RWPE2 (cell line): ENCODE measurements around the gene DENND1A.

Source experiments
- ATAC-seq: fragments of 200-7000 bp; cut with Tn5 transposase; 3 replicates; pipeline ENCODE4 v1.9.1; 2021; ENCODE audit warnings: low read depth
- DNase-seq: peaks from one replicate; pipeline ENCODE4 v3.0.0-alpha.2; 2020; ENCODE audit warnings: low spot score
- H3K27ac ChIP-seq: fragments of 450-650 bp; 2 replicates; pipeline ENCODE4 v1.5.1; 2017; ENCODE audit warnings: mild to moderate bottlenecking; ENCODE audit not compliant: poor library complexity, severe bottlenecking
- H3K27me3 ChIP-seq: fragments of 250-450 bp; sonication (Bioruptor Pico); 2 replicates; pipeline ENCODE4 v1.5.1; 2021; ENCODE audit warnings: mild to moderate bottlenecking, moderate library complexity; ENCODE audit not compliant: insufficient read depth, poor library complexity, severe bottlenecking
- H3K36me3 ChIP-seq: fragments of 250-450 bp; sonication (Bioruptor Pico); 2 replicates; pipeline ENCODE4 v1.5.1; 2020; ENCODE audit warnings: low read depth, mild to moderate bottlenecking, moderate library complexity
- H3K4me1 ChIP-seq: fragments of 250-450 bp; sonication (Bioruptor Pico); 2 replicates; pipeline ENCODE4 v1.5.1; 2021; ENCODE audit warnings: mild to moderate bottlenecking, moderate library complexity; ENCODE audit not compliant: insufficient read depth, poor library complexity, severe bottlenecking
- H3K4me3 ChIP-seq: fragments of 250-450 bp; sonication (Bioruptor Pico); 2 replicates; pipeline ENCODE4 v1.5.1; 2021; ENCODE audit warnings: mild to moderate bottlenecking, moderate library complexity; ENCODE audit not compliant: severe bottlenecking
- H3K9me3 ChIP-seq: fragments of 250-450 bp; sonication (Bioruptor Pico); 2 replicates; pipeline ENCODE4 v1.5.1; 2021; ENCODE audit warnings: mild to moderate bottlenecking, moderate library complexity; ENCODE audit not compliant: severe bottlenecking
- TF ChIP-seq, protein P1 (sequence below): fragments of 450-650 bp; IDR thresholded peaks from one replicate; pipeline ENCODE4 v1.5.1; 2017; ENCODE audit warnings: mild to moderate bottlenecking, moderate library complexity; ENCODE audit not compliant: poor library complexity, severe bottlenecking

The DENND1A gene

DNA sequence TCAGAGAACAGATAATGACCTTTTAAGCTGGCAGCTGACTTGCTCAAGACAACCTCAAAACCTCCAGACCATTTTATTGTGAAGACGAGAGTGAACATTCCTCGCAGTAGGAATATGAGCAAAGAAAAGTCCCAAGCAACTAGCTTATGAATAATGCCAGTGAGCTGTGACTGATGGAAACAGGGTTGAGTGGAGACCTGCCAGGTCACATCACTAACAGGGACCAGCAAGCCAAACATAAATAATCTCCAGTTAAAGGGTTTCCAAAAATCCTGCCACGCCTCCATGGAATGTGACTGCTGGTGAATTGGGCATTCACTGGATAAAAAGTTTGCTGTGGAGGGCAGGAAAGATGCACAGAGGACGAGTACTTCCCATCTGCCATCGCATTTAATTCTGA lies 388.5 kb downstream of the DENND1A start:
- Histone ChIP-seq H3K27ac (no peak overlapping the region), H3K27me3 (no peaks in the 10 kb centered on the region), H3K4me1 (no peaks in the 10 kb centered on the region), H3K9me3 (no peaks in the 10 kb centered on the region), H3K4me3 (no peak overlapping the region), H3K36me3 (no peaks in the 10 kb centered on the region)
- DNase-seq = no peak
- no peak for ATAC-seq
- TF ChIP-seq, protein P1, sequence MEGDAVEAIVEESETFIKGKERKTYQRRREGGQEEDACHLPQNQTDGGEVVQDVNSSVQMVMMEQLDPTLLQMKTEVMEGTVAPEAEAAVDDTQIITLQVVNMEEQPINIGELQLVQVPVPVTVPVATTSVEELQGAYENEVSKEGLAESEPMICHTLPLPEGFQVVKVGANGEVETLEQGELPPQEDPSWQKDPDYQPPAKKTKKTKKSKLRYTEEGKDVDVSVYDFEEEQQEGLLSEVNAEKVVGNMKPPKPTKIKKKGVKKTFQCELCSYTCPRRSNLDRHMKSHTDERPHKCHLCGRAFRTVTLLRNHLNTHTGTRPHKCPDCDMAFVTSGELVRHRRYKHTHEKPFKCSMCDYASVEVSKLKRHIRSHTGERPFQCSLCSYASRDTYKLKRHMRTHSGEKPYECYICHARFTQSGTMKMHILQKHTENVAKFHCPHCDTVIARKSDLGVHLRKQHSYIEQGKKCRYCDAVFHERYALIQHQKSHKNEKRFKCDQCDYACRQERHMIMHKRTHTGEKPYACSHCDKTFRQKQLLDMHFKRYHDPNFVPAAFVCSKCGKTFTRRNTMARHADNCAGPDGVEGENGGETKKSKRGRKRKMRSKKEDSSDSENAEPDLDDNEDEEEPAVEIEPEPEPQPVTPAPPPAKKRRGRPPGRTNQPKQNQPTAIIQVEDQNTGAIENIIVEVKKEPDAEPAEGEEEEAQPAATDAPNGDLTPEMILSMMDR = no peak

DNA sequence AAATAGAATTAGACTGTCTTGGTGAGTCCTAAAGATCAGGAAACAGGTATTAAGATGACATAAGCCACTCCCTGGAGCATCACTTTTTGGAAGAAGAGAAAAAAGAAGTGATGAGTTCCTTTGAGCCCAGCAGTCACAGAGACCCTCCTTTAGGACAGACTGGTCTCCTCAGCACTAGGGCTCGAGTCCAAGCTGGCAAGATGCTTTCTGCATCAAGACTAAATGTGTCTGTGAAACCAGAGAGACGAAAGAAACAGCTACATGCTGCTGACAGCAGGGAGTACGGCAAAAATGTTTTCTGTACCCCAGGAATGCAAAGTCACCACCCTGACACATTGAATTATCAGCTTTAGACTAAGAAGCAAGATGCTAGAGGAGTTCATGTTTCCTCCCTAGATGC lies 389.5 kb downstream of the DENND1A start:
- ATAC-seq = no peak
- TF ChIP-seq, protein P1 = no peak
- no peak for DNase-seq
- no peaks in the 10 kb centered on the region for H3K4me1 ChIP-seq
- H3K9me3 ChIP-seq = no peaks in the 10 kb centered on the region
- no peaks in the 10 kb centered on the region for H3K27me3 ChIP-seq
- no peaks in the 10 kb centered on the region for H3K36me3 ChIP-seq
- H3K27ac ChIP-seq = no peak overlapping the region
- H3K4me3 ChIP-seq = no peak overlapping the region

DNA sequence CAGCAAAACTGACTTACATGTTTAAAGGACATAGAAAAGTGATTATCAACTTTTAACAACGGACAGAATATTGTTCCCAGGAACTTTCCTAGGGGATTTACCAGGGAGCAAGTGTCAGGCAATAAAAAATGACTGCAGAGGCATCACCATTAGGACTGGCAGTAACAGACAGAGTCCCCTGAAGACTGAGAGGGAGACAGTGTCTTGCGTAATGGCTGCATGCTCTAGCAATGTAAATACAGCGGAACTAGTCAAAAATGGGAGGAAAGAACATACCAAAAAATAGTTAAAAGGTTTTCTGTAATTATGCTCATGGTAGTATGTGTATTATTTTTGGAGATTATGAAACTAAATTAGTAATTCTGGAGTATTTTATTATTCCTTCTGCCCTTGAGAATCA lies 392.1 kb downstream of the DENND1A start:
- Histone ChIP-seq H3K27ac (no peak overlapping the region), H3K27me3 (no peaks in the 10 kb centered on the region), H3K36me3 (no peaks in the 10 kb centered on the region), H3K4me1 (no peaks in the 10 kb centered on the region), H3K9me3 (no peaks in the 10 kb centered on the region), H3K4me3 (no peak overlapping the region)
- TF ChIP-seq, protein P1 = no peak
- ATAC-seq (no peak), DNase-seq (no peak)

DNA sequence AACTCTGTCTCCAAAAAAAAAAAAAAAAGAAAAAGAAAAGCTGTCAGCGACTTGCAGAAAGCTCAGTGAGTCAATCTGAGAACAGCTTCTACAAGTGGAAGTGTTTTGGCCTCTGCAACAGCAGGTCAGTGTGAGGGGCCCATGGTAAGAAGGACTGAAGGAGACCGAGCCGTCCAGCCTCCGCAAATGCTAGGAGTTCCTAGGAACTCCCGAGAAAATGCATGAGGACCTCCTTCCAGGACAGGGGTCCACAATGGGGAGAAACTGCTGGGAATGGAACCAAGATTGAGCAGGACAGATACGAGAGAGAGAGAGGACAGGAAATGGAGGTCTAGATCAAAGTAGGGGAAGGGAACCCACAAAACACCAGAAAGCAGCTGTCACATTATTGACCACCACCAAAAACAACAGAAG lies 393.5 kb downstream of the DENND1A start:
- Histone ChIP-seq H3K36me3 (no peaks in the 10 kb centered on the region), H3K9me3 (no peaks in the 10 kb centered on the region), H3K27ac (no peak overlapping the region), H3K4me1 (no peaks in the 10 kb centered on the region), H3K4me3 (no peak overlapping the region), H3K27me3 (no peaks in the 10 kb centered on the region)
- TF ChIP-seq, protein P1 = no peak
- ATAC-seq = no peak
- no peak for DNase-seq

DNA sequence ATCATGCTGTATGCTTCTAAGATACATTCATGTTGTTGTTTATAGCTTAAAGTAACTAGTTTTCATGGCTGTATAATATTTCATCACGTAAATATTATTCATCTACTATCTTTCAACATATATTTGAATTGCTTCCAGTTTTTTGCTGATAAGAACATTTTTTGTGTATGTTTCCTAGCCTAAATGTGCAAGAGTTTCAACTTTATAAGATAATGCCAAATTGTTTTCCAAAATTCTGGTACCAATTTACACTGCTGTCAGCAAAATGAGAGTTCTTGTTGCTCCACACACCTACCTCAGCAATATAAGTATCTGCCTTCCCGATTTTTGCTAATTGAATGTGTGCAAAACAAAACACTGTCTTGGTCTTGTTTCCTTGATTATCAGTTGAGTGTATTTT lies 395.6 kb downstream of the DENND1A start:
- TF ChIP-seq, protein P1 = no peak
- Histone ChIP-seq H3K27me3 (no peaks in the 10 kb centered on the region), H3K4me1 (no peaks in the 10 kb centered on the region), H3K36me3 (peaks cover 4% of the 10 kb centered on the region; the same call in 1 of the 2 replicates), H3K4me3 (no peak overlapping the region), H3K27ac (no peak overlapping the region), H3K9me3 (peaks cover 6% of the 10 kb centered on the region)
- DNase-seq (no peak), ATAC-seq (no peak)
